ENCODE measurements around the gene ALDH7A1.
"Not testable (repeated sequence)": the region's sequence is repeated elsewhere in the genome, so short reads cannot be mapped to it uniquely, and the experiment has no call there.

ALDH7A1 gene

GRCh38 chr5:126594748-126595485 is at the start of gene ALDH7A1:
TSS of gene ALDH7A1 (minus strand) at chr5:126595219. CDS start at chr5:126595198, 21 bp downstream.
- DNase-seq (ENCODE audit: extremely low read depth in 1 of 2, low read depth in 1 of 2): peak; percentile 21 to 41

- DNase-seq (ENCODE audit: extremely low read depth in 1 of 2, low read depth in 1 of 2): no peak
Observed at GRCh38 chr5:126641387-126641786, 46.4 kb upstream of the ALDH7A1 start.

GRCh38 chr5:126640866-126641265 is 45.8 kb upstream of the ALDH7A1 start:
- no peak for DNase-seq (ENCODE audit: extremely low read depth in 1 of 2, low read depth in 1 of 2)

GRCh38 chr5:126636956-126637355 is 41.9 kb upstream of the ALDH7A1 start:
- no peak for DNase-seq (ENCODE audit: extremely low read depth in 1 of 2, low read depth in 1 of 2)

GRCh38 chr5:126635585-126635984 is 40.6 kb upstream of the ALDH7A1 start:
- no peak for DNase-seq (ENCODE audit: extremely low read depth in 1 of 2, low read depth in 1 of 2)

GRCh38 chr5:126633552-126633951 is 38.5 kb upstream of the ALDH7A1 start:
- no peak for DNase-seq (ENCODE audit: extremely low read depth in 1 of 2, low read depth in 1 of 2)

- DNase-seq (ENCODE audit: extremely low read depth in 1 of 2, low read depth in 1 of 2): no peak
Observed at GRCh38 chr5:126631920-126632319, 36.9 kb upstream of the ALDH7A1 start.

- DNase-seq (ENCODE audit: extremely low read depth in 1 of 2, low read depth in 1 of 2): no peak
Observed at GRCh38 chr5:126628102-126628501, 33.1 kb upstream of the ALDH7A1 start.

- no peak for DNase-seq (ENCODE audit: extremely low read depth in 1 of 2, low read depth in 1 of 2)
Observed at GRCh38 chr5:126624534-126624933, 29.5 kb upstream of the ALDH7A1 start.

GRCh38 chr5:126619781-126620180 is 24.8 kb upstream of the ALDH7A1 start:
- no peak for DNase-seq (ENCODE audit: extremely low read depth in 1 of 2, low read depth in 1 of 2)

GRCh38 chr5:126617603-126618002 is 22.6 kb upstream of the ALDH7A1 start:
- DNase-seq (ENCODE audit: extremely low read depth in 1 of 2, low read depth in 1 of 2): not testable (repeated sequence)

GRCh38 chr5:126615286-126615685 is 20.3 kb upstream of the ALDH7A1 start:
- no peak for DNase-seq (ENCODE audit: extremely low read depth in 1 of 2, low read depth in 1 of 2)

GRCh38 chr5:126613941-126614592 is 19.0 kb upstream of the ALDH7A1 start:
- DNase-seq (ENCODE audit: extremely low read depth in 1 of 2, low read depth in 1 of 2): no peak

GRCh38 chr5:126610616-126611015 is 15.6 kb upstream of the ALDH7A1 start:
- no peak for DNase-seq (ENCODE audit: extremely low read depth in 1 of 2, low read depth in 1 of 2)

- DNase-seq (ENCODE audit: extremely low read depth in 1 of 2, low read depth in 1 of 2): no peak
Observed at GRCh38 chr5:126610160-126610559, 15.1 kb upstream of the ALDH7A1 start.

- no peak for DNase-seq (ENCODE audit: extremely low read depth in 1 of 2, low read depth in 1 of 2)
Observed at GRCh38 chr5:126605525-126605924, 10.5 kb upstream of the ALDH7A1 start.

- no peak for DNase-seq (ENCODE audit: extremely low read depth in 1 of 2, low read depth in 1 of 2)
Observed at GRCh38 chr5:126603402-126603991, 8.5 kb upstream of the ALDH7A1 start.

- DNase-seq (ENCODE audit: extremely low read depth in 1 of 2, low read depth in 1 of 2): peak; percentile 48 to 55
Observed at GRCh38 chr5:126600631-126601511, 5.9 kb upstream of the ALDH7A1 start, which contains the start of gene PHAX. TSS of gene PHAX (plus strand) at chr5:126600947. CDS start at chr5:126600963, 16 bp downstream.

GRCh38 chr5:126599971-126600630 is 5.1 kb upstream of the ALDH7A1 start:
- DNase-seq (ENCODE audit: extremely low read depth in 1 of 2, low read depth in 1 of 2): not testable (repeated sequence)

GRCh38 chr5:126599499-126599898 is 4.5 kb upstream of the ALDH7A1 start:
- no peak for DNase-seq (ENCODE audit: extremely low read depth in 1 of 2, low read depth in 1 of 2)
